Astrocyte (in vitro differentiated cells and primary cell): Measurements from ENCODE around the gene CRYBG3. TPM values are rescaled to one million over a fixed set of nuclear protein-coding genes. Genes with fewer than 3 reads are reported as not detected.

Experiments used
- DNase-seq: peaks from one replicate; pipeline ENCODE4 v3.0.0-alpha.2; 2010; ENCODE audit warnings: low read depth
- FAIRE-seq: peaks from 2 replicates; lab custom pipeline; 2011; peaks lifted over from hg19 to GRCh38; lab: Jason Lieb, UNC
- H2AFZ ChIP-seq: 2 replicates; pipeline ENCODE4 v1.6.0; 2012; ENCODE audit warnings: low read depth, low read length, inconsistent platforms
- H3K27ac ChIP-seq: 2 replicates; pipeline ENCODE4 v1.5.1; 2011; ENCODE audit warnings: low read depth, low read length, inconsistent platforms
- H3K27me3 ChIP-seq: 2 replicates; pipeline ENCODE4 v1.6.0; 2011; ENCODE audit warnings: low read length, inconsistent platforms; ENCODE audit not compliant: insufficient read depth
- H3K36me3 ChIP-seq: 2 replicates; pipeline ENCODE4 v1.5.1; 2011; ENCODE audit warnings: low read length, inconsistent platforms; ENCODE audit not compliant: insufficient read depth
- H3K4me1 ChIP-seq: 2 replicates; pipeline ENCODE4 v1.5.1; 2011; ENCODE audit warnings: low read length, inconsistent platforms; ENCODE audit not compliant: insufficient read depth
- H3K4me2 ChIP-seq: 2 replicates; pipeline ENCODE4 v1.6.0; 2012; ENCODE audit warnings: low read length, inconsistent platforms
- H3K4me3 ChIP-seq: 2 replicates; pipeline ENCODE4 v1.5.1; 2011; ENCODE audit warnings: low read depth, mild to moderate bottlenecking, low read length, inconsistent platforms; ENCODE audit not compliant: insufficient read depth
- H3K79me2 ChIP-seq: 2 replicates; pipeline ENCODE4 v1.6.0; 2012; ENCODE audit warnings: mild to moderate bottlenecking, low read length, inconsistent platforms; ENCODE audit not compliant: insufficient read depth
- H3K9ac ChIP-seq: 2 replicates; pipeline ENCODE4 v1.6.0; 2012; ENCODE audit warnings: mild to moderate bottlenecking, low read length, inconsistent platforms
- H3K9me3 ChIP-seq: 2 replicates; pipeline ENCODE4 v1.5.1; 2012; ENCODE audit warnings: low read depth, mild to moderate bottlenecking, low read length, inconsistent platforms; ENCODE audit not compliant: insufficient read depth
- H4K20me1 ChIP-seq: 2 replicates; pipeline ENCODE4 v1.6.0; 2012; ENCODE audit warnings: low read length, inconsistent platforms; ENCODE audit not compliant: insufficient read depth
- H3K27ac Mint-ChIP-seq: one replicate; pipeline ENCODE4 v1.8.0; 2021; ENCODE audit warnings: mild to moderate bottlenecking, mixed read lengths; ENCODE audit not compliant: unreplicated experiment
- H3K27me3 Mint-ChIP-seq: one replicate; pipeline ENCODE4 v1.8.0; 2021; ENCODE audit warnings: low read depth, mixed read lengths; ENCODE audit not compliant: unreplicated experiment
- H3K36me3 Mint-ChIP-seq: one replicate; pipeline ENCODE4 v1.8.0; 2021; ENCODE audit warnings: low read depth, mixed read lengths; ENCODE audit not compliant: unreplicated experiment
- H3K4me1 Mint-ChIP-seq: one replicate; pipeline ENCODE4 v1.8.0; 2021; ENCODE audit warnings: low read depth, mixed read lengths; ENCODE audit not compliant: unreplicated experiment
- H3K4me3 Mint-ChIP-seq: one replicate; pipeline ENCODE4 v1.8.0; 2021; ENCODE audit warnings: mild to moderate bottlenecking, moderate library complexity, mixed read lengths; ENCODE audit not compliant: unreplicated experiment
- H3K9me3 Mint-ChIP-seq: one replicate; pipeline ENCODE4 v1.8.0; 2021; ENCODE audit warnings: mild to moderate bottlenecking, mixed read lengths; ENCODE audit not compliant: unreplicated experiment
- CTCF ChIP-seq: IDR thresholded peaks from 2 replicates; pipeline ENCODE4 v1.5.1; 2011; ENCODE audit warnings: low read depth, mild to moderate bottlenecking, inconsistent platforms, low read length, moderate library complexity; ENCODE audit not compliant: insufficient read depth
- EZH2 ChIP-seq: IDR thresholded peaks from 2 replicates; pipeline ENCODE4 v1.6.1; 2012; ENCODE audit warnings: mild to moderate bottlenecking, low read length, inconsistent platforms; ENCODE audit not compliant: insufficient read depth
- total RNA-seq: library from RNA; stranded (reverse); gene quantifications from 2 replicates; pipeline ENCODE4 v1.2.1, GENCODE V29; 2021

CRYBG3 gene
- total RNA-seq, 1 donor from 2014 or later: 13.0 TPM

DNA sequence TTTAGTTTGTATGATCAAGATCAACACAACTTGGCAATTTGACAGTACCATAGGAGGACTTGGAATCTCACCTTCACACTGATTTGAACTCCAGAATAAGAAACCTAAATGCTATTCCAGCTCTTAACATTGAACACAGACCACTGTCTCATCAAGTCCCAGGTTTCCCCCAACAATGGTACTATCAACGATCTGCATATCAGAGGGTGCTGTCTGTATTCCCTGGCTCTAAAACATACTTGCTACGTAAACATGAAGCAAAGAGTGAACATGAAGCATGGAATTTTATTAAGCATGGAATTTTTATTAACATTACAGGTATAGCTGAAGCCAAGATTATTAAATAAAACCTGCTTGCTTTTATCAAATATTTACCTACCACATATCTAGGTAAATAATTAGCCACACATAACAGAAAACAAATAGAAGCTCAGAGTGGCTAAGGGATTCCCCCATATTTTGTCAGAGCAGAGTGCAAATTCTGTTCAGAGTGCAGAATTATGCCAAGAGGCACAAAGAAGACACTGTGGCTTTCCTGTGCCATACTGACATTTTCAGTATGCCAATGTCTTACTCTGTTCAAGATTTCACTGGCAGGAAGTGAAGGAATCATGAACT is 172.6 kb downstream of the CRYBG3 start:
- H3K27ac Mint-ChIP-seq: no peak overlapping the region

More for the DNA sequence above, 172.6 kb downstream of the CRYBG3 start:
- Histone ChIP-seq H3K79me2 (no peaks in the 10 kb centered on the region), H3K9ac (no peak overlapping the region), H3K4me1 (no peaks in the 10 kb centered on the region), H2AFZ (no peak overlapping the region), H3K36me3 (no peaks in the 10 kb centered on the region), H4K20me1 (no peaks in the 10 kb centered on the region), H3K9me3 (no peaks in the 10 kb centered on the region), H3K27me3 (no peaks in the 10 kb centered on the region), H3K27ac (no peak overlapping the region), H3K4me3 (no peak overlapping the region), H3K4me2 (no peak overlapping the region)
- Mint-ChIP-seq H3K4me3 (no peak overlapping the region), H3K9me3 (no peaks in the 10 kb centered on the region), H3K27me3 (no peaks in the 10 kb centered on the region), H3K4me1 (no peaks in the 10 kb centered on the region), H3K36me3 (no peaks in the 10 kb centered on the region)
- no peak for TF ChIP-seq CTCF
- TF ChIP-seq EZH2: no peak
- FAIRE-seq: no peak
- no peak for DNase-seq

Other genes starting within 250 kb of the CRYBG3 start
- gene ARL6, start 57.3 kb upstream of the CRYBG3 start, total RNA-seq: 6.9 and 7.1 TPM in 2 replicates
- 17.3 and 20.2 TPM in 2 replicates for gene RIOX2, start 150.4 kb downstream of the CRYBG3 start, total RNA-seq
- not detected in 2 replicates for gene GABRR3, start 213.3 kb downstream of the CRYBG3 start, total RNA-seq